ENCODE data around the gene DVL1. TPM values are rescaled to one million over a fixed set of nuclear protein-coding genes. Genes with fewer than 3 reads are reported as not detected.

Gene DVL1
- total and polyA plus RNA-seq, 9 of the 15 experiments (the other 6 are each of a cell fraction or from before 2014, with no cell fraction given), result 0.62 to 135 (median 24.3) TPM

DNA sequence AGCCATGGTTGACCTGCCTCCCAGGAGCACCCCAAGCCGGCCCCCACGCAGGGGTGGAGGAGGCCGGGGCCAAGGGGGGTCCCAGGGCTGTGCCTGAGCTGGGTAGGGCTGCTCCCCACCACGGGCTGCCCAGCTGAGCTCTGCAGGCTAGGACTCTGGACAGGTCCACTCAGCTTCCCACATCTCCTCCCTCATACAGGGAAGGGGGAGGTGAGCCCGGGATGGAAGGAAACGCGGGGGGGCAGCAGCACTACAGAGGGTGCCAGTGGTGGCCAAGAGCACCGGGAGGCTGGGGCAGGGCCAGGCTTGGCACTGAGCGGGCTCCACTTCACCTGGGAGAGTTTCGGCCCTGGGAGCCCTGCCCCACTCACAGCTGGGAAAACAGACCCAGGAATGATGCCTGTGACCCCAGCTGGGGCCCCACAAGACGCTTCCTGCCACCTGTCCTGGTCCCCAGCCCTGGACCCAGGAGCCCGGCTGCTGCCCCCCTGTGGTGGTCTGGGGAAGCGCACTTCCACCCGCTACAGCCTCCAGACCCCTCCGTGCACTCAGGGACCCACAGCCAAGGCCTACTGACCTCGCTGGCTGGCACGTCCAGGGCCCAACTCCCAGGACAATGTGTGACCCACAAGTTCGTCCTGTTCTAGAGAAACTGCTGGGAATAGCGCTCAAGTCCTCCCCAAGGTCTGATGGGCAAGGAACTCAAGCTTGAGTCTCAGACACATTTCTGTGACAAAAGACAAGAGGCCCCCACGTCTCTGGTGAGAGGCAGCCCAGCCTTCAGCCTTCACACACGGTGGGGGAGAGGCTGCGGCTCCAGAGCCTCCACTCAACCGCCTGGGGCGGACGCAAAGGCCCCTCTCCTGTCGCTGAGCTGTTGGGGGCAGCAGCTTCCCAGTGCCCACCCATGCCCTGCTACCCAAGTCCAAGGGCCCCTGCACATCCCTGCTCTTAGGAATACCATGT lies 22.8 kb upstream of the DVL1 start (continued):
- peak; percentile 55 for TF ChIP-seq PCBP1 (IDR thresholded peaks at IDR 0.05; ENCODE audit: low read depth, low read length, poor library complexity, severe bottlenecking)
- no peak for TF ChIP-seq NR2F6 (CRISPR knock-in tag; IDR thresholded peaks at IDR 0.05)
- no peak for TF ChIP-seq DIDO1 (tag; IDR thresholded peaks at IDR 0.05; ENCODE audit: low read depth)
- no peak for TF ChIP-seq IFI16 (CRISPR knock-in tag; IDR thresholded peaks at IDR 0.05)
- TF ChIP-seq ZFP1 (CRISPR knock-in tag; IDR thresholded peaks at IDR 0.05), result no peak
- TF ChIP-seq TGIF2 (CRISPR knock-in tag; IDR thresholded peaks at IDR 0.05), result 0 out of 2 replicates have a peak, but pooled peaks have one; percentile 25
- TF ChIP-seq PHTF2 (CRISPR knock-in tag; IDR thresholded peaks at IDR 0.05), result no peak
- peak; percentile 11; the same call in 1 of the 2 replicates for TF ChIP-seq JUND (IDR thresholded peaks at IDR 0.05; ENCODE audit: borderline replicate concordance, low read depth, low read length)
- no peak for TF ChIP-seq JUND (tag; IDR thresholded peaks at IDR 0.05; ENCODE audit: borderline replicate concordance, low read depth, low read length)
- peak; percentile 86; the same call in 1 of the 2 replicates for TF ChIP-seq ZBTB7A (IDR thresholded peaks at IDR 0.05; ENCODE audit: borderline replicate concordance, control insufficient read depth, low read depth, low read length)
- TF ChIP-seq SP1 (CRISPR knock-in tag; IDR thresholded peaks at IDR 0.05), result peak; percentile 67
- TF ChIP-seq TAF9B (IDR thresholded peaks at IDR 0.05; ENCODE audit: partially characterized antibody), result no peak
- TF ChIP-seq, protein P1, sequence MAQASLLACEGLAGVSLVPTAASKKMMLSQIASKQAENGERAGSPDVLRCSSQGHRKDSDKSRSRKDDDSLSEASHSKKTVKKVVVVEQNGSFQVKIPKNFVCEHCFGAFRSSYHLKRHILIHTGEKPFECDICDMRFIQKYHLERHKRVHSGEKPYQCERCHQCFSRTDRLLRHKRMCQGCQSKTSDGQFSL (CRISPR knock-in tag; IDR thresholded peaks at IDR 0.05), result peak; percentile 83
- TF ChIP-seq, protein P1 (tag; IDR thresholded peaks at IDR 0.05), result no peak; a peak in 1 of 4 replicates
- TF ChIP-seq MAZ (CRISPR knock-in tag; conservative IDR thresholded peaks at IDR 0.05 in 1 of 2, IDR thresholded peaks at IDR 0.05 in 1 of 2), result no peak; a peak in 1 of 4 replicates
- no peak for TF ChIP-seq ARID2 (IDR thresholded peaks at IDR 0.05)
- peak; percentile 88 for TF ChIP-seq SMC3 (conservative IDR thresholded peaks at IDR 0.05; ENCODE audit: insufficient read depth, low read depth, low read length)
- TF ChIP-seq, protein P2, sequence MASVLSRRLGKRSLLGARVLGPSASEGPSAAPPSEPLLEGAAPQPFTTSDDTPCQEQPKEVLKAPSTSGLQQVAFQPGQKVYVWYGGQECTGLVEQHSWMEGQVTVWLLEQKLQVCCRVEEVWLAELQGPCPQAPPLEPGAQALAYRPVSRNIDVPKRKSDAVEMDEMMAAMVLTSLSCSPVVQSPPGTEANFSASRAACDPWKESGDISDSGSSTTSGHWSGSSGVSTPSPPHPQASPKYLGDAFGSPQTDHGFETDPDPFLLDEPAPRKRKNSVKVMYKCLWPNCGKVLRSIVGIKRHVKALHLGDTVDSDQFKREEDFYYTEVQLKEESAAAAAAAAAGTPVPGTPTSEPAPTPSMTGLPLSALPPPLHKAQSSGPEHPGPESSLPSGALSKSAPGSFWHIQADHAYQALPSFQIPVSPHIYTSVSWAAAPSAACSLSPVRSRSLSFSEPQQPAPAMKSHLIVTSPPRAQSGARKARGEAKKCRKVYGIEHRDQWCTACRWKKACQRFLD (CRISPR knock-in tag; IDR thresholded peaks at IDR 0.05), result no peak
- TF ChIP-seq MYC (IDR thresholded peaks at IDR 0.05; ENCODE audit: low read depth, low read length), result peak; percentile 12; the same call in 1 of the 2 replicates
- peak; percentile 37; the same call in 1 of the 2 replicates for TF ChIP-seq MYC (CRISPR knock-in tag; IDR thresholded peaks at IDR 0.05; ENCODE audit: borderline replicate concordance, low read depth)
- TF ChIP-seq ZNF165 (CRISPR knock-in tag; IDR thresholded peaks at IDR 0.05; ENCODE audit: borderline replicate concordance), result no peak
- TF ChIP-seq, protein P3, sequence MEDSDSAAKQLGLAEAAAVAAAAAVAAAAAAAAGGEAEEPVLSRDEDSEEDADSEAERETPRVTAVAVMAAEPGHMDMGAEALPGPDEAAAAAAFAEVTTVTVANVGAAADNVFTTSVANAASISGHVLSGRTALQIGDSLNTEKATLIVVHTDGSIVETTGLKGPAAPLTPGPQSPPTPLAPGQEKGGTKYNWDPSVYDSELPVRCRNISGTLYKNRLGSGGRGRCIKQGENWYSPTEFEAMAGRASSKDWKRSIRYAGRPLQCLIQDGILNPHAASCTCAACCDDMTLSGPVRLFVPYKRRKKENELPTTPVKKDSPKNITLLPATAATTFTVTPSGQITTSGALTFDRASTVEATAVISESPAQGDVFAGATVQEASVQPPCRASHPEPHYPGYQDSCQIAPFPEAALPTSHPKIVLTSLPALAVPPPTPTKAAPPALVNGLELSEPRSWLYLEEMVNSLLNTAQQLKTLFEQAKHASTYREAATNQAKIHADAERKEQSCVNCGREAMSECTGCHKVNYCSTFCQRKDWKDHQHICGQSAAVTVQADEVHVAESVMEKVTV (CRISPR knock-in tag; IDR thresholded peaks at IDR 0.05), result 0 out of 2 replicates have a peak, but pooled peaks have one; percentile 20
